Breast epithelium (tissue), 4 donors: ENCODE measurements around the gene SWI5. TPM values are rescaled to one million over a fixed set of nuclear protein-coding genes. Genes with fewer than 3 reads are reported as not detected.

Experiments used
- DNase-seq, 2 donors: peaks; one replicate each; pipeline ENCODE4 v3.0.0-alpha.2; 2019; ENCODE audit warnings: low spot score in 2 of 2
- H3K27ac ChIP-seq, 2 donors: fragments of 200-600 bp; sonication (generic) in 1 of 2; one replicate each; pipeline ENCODE4 v1.5.1; 2016 to 2019; ENCODE audit warnings: mild to moderate bottlenecking in 1 of 2
- H3K27me3 ChIP-seq, 2 donors: fragments of 200-600 bp; sonication (generic) in 1 of 2; one replicate each; pipeline versions ENCODE4 v1.5.1 to v1.6.0; 2017 to 2019; ENCODE audit warnings: control low read depth in 1 of 2, mild to moderate bottlenecking in 1 of 2
- H3K36me3 ChIP-seq: fragments of 200-600 bp; one replicate; pipeline ENCODE4 v1.5.1; 2019
- H3K4me1 ChIP-seq, 2 donors: fragments of 200-600 bp; sonication (generic); one replicate each; pipeline ENCODE4 v1.5.1; 2016 to 2019; ENCODE audit warnings: control low read depth in 1 of 2
- H3K4me3 ChIP-seq, 3 donors: fragments of 200-600 bp; sonication (generic); 1 replicate in 2 of 3; 2 replicates in 1 of 3; pipeline ENCODE4 v1.5.1; 2016 to 2019; ENCODE audit warnings: mild to moderate bottlenecking in 3 of 3, moderate library complexity in 2 of 3
- H3K9me3 ChIP-seq, 2 donors: fragments of 200-600 bp; sonication (generic) in 1 of 2; one replicate each; pipeline ENCODE4 v1.5.1; 2016 to 2019; ENCODE audit warnings: control low read depth in 1 of 2
- CTCF ChIP-seq, 3 donors: fragments of 450-650 bp; IDR thresholded peaks; one replicate each; pipeline ENCODE4 v1.5.1; 2016 to 2017; ENCODE audit warnings: antibody characterized with exemption in 3 of 3, mild to moderate bottlenecking in 3 of 3, moderate library complexity in 3 of 3
- POLR2A ChIP-seq: fragments of 450-650 bp; IDR thresholded peaks from one replicate; pipeline ENCODE4 v1.6.1; 2016; ENCODE audit warnings: antibody characterized with exemption, mild to moderate bottlenecking, moderate library complexity
- POLR2AphosphoS5 ChIP-seq, 3 donors: sonication (generic); formaldehyde crosslinking; IDR thresholded peaks; one replicate each; pipeline ENCODE4 v1.6.1; 2017; ENCODE audit warnings: antibody characterized with exemption in 3 of 3
- intact Hi-C: fragments of 100-400 bp; cut with DNase I; formaldehyde crosslinking; loops from one replicate; pipeline ENCODE4 v1.15.1; 2023; ENCODE audit warnings: low total_unique reads
- total RNA-seq, 3 donors: library from RNA; depleted of rRNA; stranded (reverse); fragments of >200 nt; gene quantifications; one replicate each; pipeline ENCODE4 v1.1.0, GENCODE V29; 2016

The SWI5 gene
- total RNA-seq, 3 donors from 2014 or later = 25.8 to 39.7 (median 31.4) TPM

- Histone ChIP-seq H3K4me1 (no peaks in the 10 kb centered on the region), H3K9me3 (no peaks in the 10 kb centered on the region), H3K27ac (peak overlapping the region in 1 of 2 donors; percentile 25), H3K27me3 (no peaks in the 10 kb centered on the region), H3K4me3 (no peak overlapping the region), H3K36me3 (peaks cover 4% of the 10 kb centered on the region)
- TF ChIP-seq POLR2A (no peak), POLR2AphosphoS5 (IDR thresholded peaks at IDR 0.05) (no peak), CTCF (IDR thresholded peaks at IDR 0.05) (no peak)
- intact Hi-C loops = no loop called here
- no peak for DNase-seq
These were observed 28.3 kb downstream of the SWI5 start for GRCh38 chr9:128304136-128304970.

GRCh38 chr9:128304971-128305288, 28.9 kb downstream of the SWI5 start:
- no peak for DNase-seq
- Histone ChIP-seq H3K27me3 (no peaks in the 10 kb centered on the region), H3K27ac (no peak overlapping the region), H3K4me3 (no peak overlapping the region), H3K4me1 (no peaks in the 10 kb centered on the region), H3K9me3 (no peaks in the 10 kb centered on the region), H3K36me3 (peaks cover 10% of the 10 kb centered on the region)
- TF ChIP-seq POLR2AphosphoS5 (IDR thresholded peaks at IDR 0.05) (no peak), POLR2A (no peak), CTCF (IDR thresholded peaks at IDR 0.05) (no peak)
- intact Hi-C loops = no loop called here

DNA sequence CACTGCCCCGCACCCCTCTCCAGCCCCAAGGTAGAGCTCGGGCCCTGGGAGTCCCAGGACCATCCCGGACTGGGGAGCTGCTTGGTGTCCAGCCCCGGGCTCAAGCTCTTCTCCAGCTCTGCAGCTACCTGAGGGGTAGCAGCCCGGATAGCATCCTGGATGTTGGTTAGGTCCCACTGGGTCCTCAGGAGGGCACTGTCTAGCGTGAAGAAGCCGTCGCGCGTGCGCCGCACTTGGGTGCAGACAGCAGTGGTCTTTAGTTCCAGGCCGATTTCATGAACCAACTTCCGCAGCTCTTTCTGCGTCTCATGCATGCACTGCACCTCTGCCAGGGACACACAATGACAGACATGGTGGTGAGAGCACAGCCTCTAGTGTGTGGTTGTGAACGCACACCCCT, 33.5 kb downstream of the SWI5 start:
- TF ChIP-seq POLR2AphosphoS5 (IDR thresholded peaks at IDR 0.05) = no peak
- TF ChIP-seq POLR2A = no peak
- no peak for TF ChIP-seq CTCF (IDR thresholded peaks at IDR 0.05)
- Histone ChIP-seq H3K27ac (no peak overlapping the region), H3K4me3 (no peak overlapping the region), H3K9me3 (no peaks in the 10 kb centered on the region), H3K4me1 (no peaks in the 10 kb centered on the region), H3K27me3 (no peaks in the 10 kb centered on the region), H3K36me3 (peaks cover 11% of the 10 kb centered on the region)
- DNase-seq = no peak
- intact Hi-C loops = no loop called here

GRCh38 chr9:128310461-128310860, 34.4 kb downstream of the SWI5 start:
- Histone ChIP-seq H3K4me1 (no peaks in the 10 kb centered on the region), H3K4me3 (no peak overlapping the region), H3K9me3 (no peaks in the 10 kb centered on the region), H3K27ac (peak overlapping the region; percentile 14 to 32), H3K36me3 (peaks cover 18% of the 10 kb centered on the region), H3K27me3 (no peaks in the 10 kb centered on the region)
- intact Hi-C loops = no loop called here
- TF ChIP-seq POLR2A (no peak), CTCF (IDR thresholded peaks at IDR 0.05) (no peak), POLR2AphosphoS5 (IDR thresholded peaks at IDR 0.05) (no peak)
- DNase-seq = no peak

DNA sequence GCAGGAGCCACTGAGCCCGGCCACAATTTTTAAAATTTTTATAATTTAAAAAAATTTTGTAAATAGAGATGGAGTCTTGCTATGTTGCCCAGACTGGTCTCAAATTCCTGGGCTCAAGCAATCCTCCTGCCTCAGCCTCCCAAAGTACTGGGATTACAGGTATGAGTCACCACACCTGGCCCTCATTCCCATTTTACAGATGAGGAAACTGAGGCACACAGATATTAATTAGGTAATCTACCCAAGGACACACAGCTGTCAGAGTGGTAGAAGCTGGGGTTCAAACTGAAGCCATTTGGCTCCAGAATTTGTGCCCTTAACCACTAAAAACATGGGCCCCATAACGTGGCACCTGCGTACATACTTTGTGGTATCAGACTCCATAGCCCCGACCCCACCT, 38.6 kb downstream of the SWI5 start:
- no peak for DNase-seq
- Histone ChIP-seq H3K27me3 (no peaks in the 10 kb centered on the region), H3K4me1 (no peaks in the 10 kb centered on the region), H3K9me3 (no peaks in the 10 kb centered on the region), H3K4me3 (no peak overlapping the region), H3K36me3 (peaks cover 10% of the 10 kb centered on the region), H3K27ac (no peak overlapping the region)
- TF ChIP-seq POLR2AphosphoS5 (IDR thresholded peaks at IDR 0.05) = no peak
- TF ChIP-seq POLR2A = no peak
- no peak for TF ChIP-seq CTCF (IDR thresholded peaks at IDR 0.05)
- intact Hi-C loops = no loop called here
